GM19395 (cell line): ENCODE results near the gene INTS1.

ENCODE experiments used
- ATAC-seq: cut with Tn5 transposase; IDR thresholded peaks from one replicate; pipeline ENCODE4 v1.9.1; 2021; ENCODE audit warnings: mild to moderate bottlenecking, moderate library complexity; ENCODE audit not compliant: unreplicated experiment

INTS1 gene

GRCh38 chr7:1509226-1509625 lies 5.0 kb upstream of the INTS1 start:
- no peak for ATAC-seq

- no peak for ATAC-seq
Observed at GRCh38 chr7:1508277-1508758, 4.1 kb upstream of the INTS1 start.

- no peak for ATAC-seq
Observed at GRCh38 chr7:1505731-1506550, 1.8 kb upstream of the INTS1 start.

- no peak for ATAC-seq
Observed at GRCh38 chr7:1503390-1503789, 799 bp downstream of the INTS1 start.

- no peak for ATAC-seq
Observed at GRCh38 chr7:1502845-1503244, 1.3 kb downstream of the INTS1 start.

GRCh38 chr7:1501487-1502270 lies 2.5 kb downstream of the INTS1 start:
- no peak for ATAC-seq

GRCh38 chr7:1500064-1500807 lies 4.0 kb downstream of the INTS1 start:
- ATAC-seq: no peak

GRCh38 chr7:1499367-1500029 lies 4.7 kb downstream of the INTS1 start:
- ATAC-seq: no peak

GRCh38 chr7:1498370-1499305 lies 5.6 kb downstream of the INTS1 start:
- no peak for ATAC-seq

- ATAC-seq: no peak
Observed at GRCh38 chr7:1497293-1497927, 6.8 kb downstream of the INTS1 start.

- no peak for ATAC-seq
Observed at GRCh38 chr7:1496531-1497292, 7.5 kb downstream of the INTS1 start.

GRCh38 chr7:1495564-1496242 lies 8.5 kb downstream of the INTS1 start:
- ATAC-seq: no peak

GRCh38 chr7:1494866-1495563 lies 9.2 kb downstream of the INTS1 start:
- ATAC-seq: no peak

- ATAC-seq: no peak
Observed at GRCh38 chr7:1494447-1494846, 9.7 kb downstream of the INTS1 start.

- ATAC-seq: no peak
Observed at GRCh38 chr7:1493571-1493970, 10.6 kb downstream of the INTS1 start.

- no peak for ATAC-seq
Observed at GRCh38 chr7:1493129-1493528, 11.1 kb downstream of the INTS1 start.

GRCh38 chr7:1492640-1493039 lies 11.5 kb downstream of the INTS1 start:
- ATAC-seq: no peak
